ENCODE results near the gene GMCL1. TPM values are rescaled to one million over a fixed set of nuclear protein-coding genes. Genes with fewer than 3 reads are reported as not detected.
A peak's percentile ranks its signal among the peaks of the same experiment; 100 is the strongest.
"Not testable (repeated sequence)": the region's sequence is repeated elsewhere in the genome, so short reads cannot be mapped to it uniquely, and the experiment has no call there.

Gene GMCL1
- total RNA-seq, 1 donor from 2014 or later = 22.7 TPM

- no peak for DNase-seq (ENCODE audit: low read depth)
These were observed 21.5 kb upstream of the GMCL1 start for GRCh38 chr2:69807821-69808540.

GRCh38 chr2:69810550-69810949, 18.9 kb upstream of the GMCL1 start:
- DNase-seq (ENCODE audit: low read depth) = no peak

GRCh38 chr2:69811018-69811417, 18.4 kb upstream of the GMCL1 start:
- no peak for DNase-seq (ENCODE audit: low read depth)

- no peak for DNase-seq (ENCODE audit: low read depth)
These were observed 17.9 kb upstream of the GMCL1 start for GRCh38 chr2:69811591-69811990.

- DNase-seq (ENCODE audit: low read depth) = peak; percentile 58
These were observed 13.7 kb upstream of the GMCL1 start for GRCh38 chr2:69815717-69816116.

GRCh38 chr2:69816923-69817542, 12.4 kb upstream of the GMCL1 start:
- peak; percentile 97 for DNase-seq (ENCODE audit: low read depth)

- no peak for DNase-seq (ENCODE audit: low read depth)
These were observed 11.5 kb upstream of the GMCL1 start for GRCh38 chr2:69817729-69818501.

- peak; percentile 23 for DNase-seq (ENCODE audit: low read depth)
These were observed 1.5 kb upstream of the GMCL1 start for GRCh38 chr2:69827796-69828540.

GRCh38 chr2:69828938-69829255, 563 bp upstream of the GMCL1 start:
- DNase-seq (ENCODE audit: low read depth) = no peak

- peak; percentile 41 for DNase-seq (ENCODE audit: low read depth)
These were observed 815 bp downstream of the GMCL1 start for GRCh38 chr2:69830045-69830905.

- DNase-seq (ENCODE audit: low read depth) = not testable (repeated sequence)
These were observed 1.4 kb downstream of the GMCL1 start for GRCh38 chr2:69830906-69831241.

- DNase-seq (ENCODE audit: low read depth) = peak; percentile 61
These were observed 2.0 kb downstream of the GMCL1 start for GRCh38 chr2:69831354-69831905.

- no peak for DNase-seq (ENCODE audit: low read depth)
These were observed 4.3 kb downstream of the GMCL1 start for GRCh38 chr2:69833752-69834151.

- no peak for DNase-seq (ENCODE audit: low read depth)
These were observed 6.2 kb downstream of the GMCL1 start for GRCh38 chr2:69835666-69836065.

GRCh38 chr2:69836316-69836715, 6.9 kb downstream of the GMCL1 start:
- DNase-seq (ENCODE audit: low read depth) = no peak

- no peak for DNase-seq (ENCODE audit: low read depth)
These were observed 8.1 kb downstream of the GMCL1 start for GRCh38 chr2:69837533-69837932.

- DNase-seq (ENCODE audit: low read depth) = no peak
These were observed 14.5 kb downstream of the GMCL1 start for GRCh38 chr2:69843993-69844392.

- DNase-seq (ENCODE audit: low read depth) = no peak
These were observed 15.1 kb downstream of the GMCL1 start for GRCh38 chr2:69844560-69844959.

- DNase-seq (ENCODE audit: low read depth) = no peak
These were observed 17.0 kb downstream of the GMCL1 start for GRCh38 chr2:69846182-69847067.

All from renal cortical epithelial cell (primary cell).